A549 (cell line): Measurements from ENCODE around the gene ARHGAP30. TPM values are rescaled to one million over a fixed set of nuclear protein-coding genes. Genes with fewer than 3 reads are reported as not detected.

ENCODE experiments used
- ATAC-seq, 2 experiments: fragments of 200-7000 bp in 1 of 2; fragments of >200 bp in 1 of 2; cut with Nextera tagmentation in 1 of 2; cut with Tn5 transposase in 1 of 2; 3 replicates each; pipeline versions ENCODE4 v1.8.0 to v1.9.1; 2018 to 2020; ENCODE audit warnings: mild to moderate bottlenecking in 1 of 2, moderate library complexity in 1 of 2
- CTCF ChIA-PET: fragments of 300-600 bp; sonication (Branson Sonifier 250); formaldehyde crosslinking; extraction: SDS; loops from one replicate; lab custom pipeline; 2021; ENCODE audit warnings: antibody characterized with exemption, inconsistent platforms; lab: Yijun Ruan, JAX
- POLR2A ChIA-PET: fragments of 350-600 bp; formaldehyde crosslinking; extraction: SDS; loops from one replicate; lab custom pipeline; 2021; ENCODE audit warnings: antibody characterized with exemption, inconsistent platforms; lab: Yijun Ruan, JAX
- DNase-seq, 2 experiments: peaks; one replicate each; pipeline versions ENCODE4 v3.0.0 to v3.0.0-alpha.2; 2011 to 2016; ENCODE audit warnings: low read depth in 1 of 2, low spot score in 1 of 2
- FAIRE-seq: peaks from 2 replicates; lab custom pipeline; 2011; peaks lifted over from hg19 to GRCh38; lab: Jason Lieb, UNC
- H3K27ac ChIP-seq, 2 experiments: fragments of >200 bp; sonication (Bioruptor Twin); formaldehyde crosslinking; 3 replicates each; pipeline ENCODE4 v1.5.1; 2016 to 2017
- H3K4me1 ChIP-seq: fragments of >200 bp; sonication (Bioruptor Twin); formaldehyde crosslinking; 3 replicates; pipeline ENCODE4 v1.6.1; 2016
- H3K4me2 ChIP-seq: fragments of >200 bp; sonication (Bioruptor Twin); formaldehyde crosslinking; 3 replicates; pipeline ENCODE4 v1.6.1; 2016
- H3K4me3 ChIP-seq: fragments of >200 bp; sonication (Bioruptor Twin); formaldehyde crosslinking; 3 replicates; pipeline ENCODE4 v1.5.1; 2016
- H3K9me3 ChIP-seq: fragments of >200 bp; sonication (Bioruptor Twin); formaldehyde crosslinking; 3 replicates; pipeline ENCODE4 v1.6.1; 2016
- BHLHE40 ChIP-seq: IDR thresholded peaks from 2 replicates; pipeline ENCODE4 v1.6.1; 2012; ENCODE audit warnings: low read depth, low read length, inconsistent platforms
- EHMT2 ChIP-seq: fragments of 200-600 bp; sonication (generic); IDR thresholded peaks from 2 replicates; pipeline ENCODE4 v1.6.1; 2016; ENCODE audit warnings: antibody characterized with exemption, low read depth, mild to moderate bottlenecking, moderate library complexity
- ESRRA ChIP-seq: fragments of 150-350 bp; IDR thresholded peaks from 2 replicates; pipeline ENCODE4 v1.6.1; 2014; ENCODE audit warnings: mild to moderate bottlenecking, low read length, borderline replicate concordance
- FOSB ChIP-seq: fragments of 250-450 bp; sonication (Bioruptor Pico); IDR thresholded peaks from 2 replicates; pipeline ENCODE4 v1.5.0; 2020; ENCODE audit warnings: mild to moderate bottlenecking, moderate library complexity
- FOSL2 ChIP-seq, 2 experiments: fragments of 450-650 bp in 1 of 2; fragments of >200 bp in 1 of 2; sonication (Bioruptor Twin) in 1 of 2; formaldehyde crosslinking; IDR thresholded peaks; 2 replicates each; pipeline versions ENCODE4 v1.5.0 to v1.6.1; 2016 to 2020; ENCODE audit warnings: mild to moderate bottlenecking in 1 of 2, moderate library complexity in 1 of 2
- GATA3 ChIP-seq: IDR thresholded peaks from 2 replicates; pipeline ENCODE4 v1.6.1; 2012; ENCODE audit warnings: borderline replicate concordance
- KDM1A ChIP-seq: fragments of 200-600 bp; sonication (generic); IDR thresholded peaks from 2 replicates; pipeline ENCODE4 v1.6.1; 2016; ENCODE audit warnings: low read depth, mild to moderate bottlenecking
- MAZ ChIP-seq: fragments of 150-350 bp; IDR thresholded peaks from 2 replicates; pipeline ENCODE4 v1.6.1; 2014; ENCODE audit warnings: antibody characterized with exemption, low read depth, low read length, borderline replicate concordance
- MYC ChIP-seq: IDR thresholded peaks from 2 replicates; pipeline ENCODE4 v1.6.1; 2012; ENCODE audit warnings: mild to moderate bottlenecking, inconsistent platforms, low read length, improper control_type of control experiment, borderline replicate concordance
- POLR2A ChIP-seq: IDR thresholded peaks from 2 replicates; pipeline ENCODE4 v1.6.1; 2012; ENCODE audit warnings: mild to moderate bottlenecking, low read length
- RCOR1 ChIP-seq: fragments of 150-350 bp; IDR thresholded peaks from 2 replicates; pipeline ENCODE4 v1.6.1; 2014; ENCODE audit warnings: antibody characterized with exemption, low read length, low read depth
- TFCP2L1 ChIP-seq: fragments of 250-450 bp; sonication (Bioruptor Pico); IDR thresholded peaks from 2 replicates; pipeline ENCODE4 v1.5.0; 2021; ENCODE audit warnings: mild to moderate bottlenecking
- ZSCAN20 ChIP-seq: fragments of 250-450 bp; sonication (Bioruptor Pico); IDR thresholded peaks from 2 replicates; pipeline ENCODE4 v1.8.0; 2022; ENCODE audit warnings: mild to moderate bottlenecking, moderate library complexity
- WGBS: methylation state at CpG from one replicate; pipeline ENCODE4 v1.1.6; 2017; ENCODE audit errors: missing lambda C conversion rate; 5-methylcytosine and 5-hydroxymethylcytosine counted together
- polyA plus RNA-seq, 4 experiments: library from polyadenylated mRNA; depleted of rRNA in 3 of 4; stranded (reverse); fragments of >200 nt; fragmentation: RNase III in 1 of 4; extraction: RNeasy Plus Mini Kit Qiagen cat#74134 plus additional on column Dnase treatment in 1 of 4; gene quantifications; 2 replicates in 3 of 4; 3 replicates in 1 of 4; pipeline ENCODE4 v1.2.3, GENCODE V29; 2011 to 2017
- TF ChIP-seq, protein P1 (sequence below): fragments of 250-450 bp; sonication (Bioruptor Pico); IDR thresholded peaks from 2 replicates; pipeline ENCODE4 v1.5.0; 2020; ENCODE audit warnings: low read depth, mild to moderate bottlenecking, moderate library complexity
- TF ChIP-seq, protein P2 (sequence below): fragments of 150-350 bp; IDR thresholded peaks from 2 replicates; pipeline ENCODE4 v1.6.1; 2014; ENCODE audit warnings: low read depth, mild to moderate bottlenecking, low read length
- TF ChIP-seq, protein P3 (sequence below): fragments of >200 bp; sonication (Bioruptor Twin); formaldehyde crosslinking; IDR thresholded peaks from 2 replicates; pipeline ENCODE4 v1.6.1; 2016
- TF ChIP-seq, protein P4 (sequence below): fragments of 250-450 bp; sonication (Bioruptor Pico); IDR thresholded peaks from 2 replicates; pipeline ENCODE4 v1.5.0; 2021; ENCODE audit warnings: mild to moderate bottlenecking, moderate library complexity, borderline replicate concordance
- TF ChIP-seq, protein P5 (sequence below): fragments of >200 bp; sonication (Bioruptor Twin); formaldehyde crosslinking; IDR thresholded peaks from 3 replicates; pipeline ENCODE4 v1.5.1; 2016
- TF ChIP-seq, protein P6 (sequence below): IDR thresholded peaks from 2 replicates; pipeline ENCODE4 v1.6.1; 2012; ENCODE audit warnings: low read depth, borderline replicate concordance

ARHGAP30 gene
- polyA plus RNA-seq, 2 of the 4 experiments (the other 2 are of a cell fraction), result 0.06 to 0.13 TPM

DNA sequence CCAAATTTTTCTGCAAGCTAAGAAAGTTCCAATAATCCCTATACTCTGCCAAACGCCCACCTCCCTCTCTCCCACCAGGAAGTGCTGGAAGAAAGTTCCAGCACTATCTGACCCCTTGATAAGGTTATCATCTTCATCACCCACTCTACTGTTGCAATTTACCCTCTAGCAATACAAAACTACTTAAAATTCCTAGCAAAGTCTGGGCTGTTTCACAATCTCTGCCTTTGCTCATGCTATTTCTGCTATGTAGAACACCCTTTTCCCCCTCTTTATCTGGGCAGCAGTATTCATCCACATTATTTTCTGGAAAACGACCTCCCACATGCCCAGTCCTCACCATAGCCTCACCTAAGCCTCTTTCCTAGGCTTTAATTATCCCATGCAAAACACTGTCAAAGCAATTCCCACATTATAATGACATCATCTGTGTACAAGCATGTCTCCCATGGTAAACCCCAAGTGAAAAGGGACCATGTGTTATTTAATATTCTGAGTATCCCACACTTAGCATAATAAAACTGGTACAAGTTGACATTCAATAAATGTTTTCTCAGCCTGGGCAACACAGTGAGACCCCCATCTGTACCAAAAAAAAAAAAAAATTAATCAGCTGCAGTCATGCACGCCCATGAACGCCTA, 60.7 kb downstream of the ARHGAP30 start (continued):
- TF ChIP-seq FOSL2 (IDR thresholded peaks at IDR 0.05) (no peak), FOSL2 (CRISPR knock-in tag; IDR thresholded peaks at IDR 0.05) (no peak), FOSB (no peak)

DNA sequence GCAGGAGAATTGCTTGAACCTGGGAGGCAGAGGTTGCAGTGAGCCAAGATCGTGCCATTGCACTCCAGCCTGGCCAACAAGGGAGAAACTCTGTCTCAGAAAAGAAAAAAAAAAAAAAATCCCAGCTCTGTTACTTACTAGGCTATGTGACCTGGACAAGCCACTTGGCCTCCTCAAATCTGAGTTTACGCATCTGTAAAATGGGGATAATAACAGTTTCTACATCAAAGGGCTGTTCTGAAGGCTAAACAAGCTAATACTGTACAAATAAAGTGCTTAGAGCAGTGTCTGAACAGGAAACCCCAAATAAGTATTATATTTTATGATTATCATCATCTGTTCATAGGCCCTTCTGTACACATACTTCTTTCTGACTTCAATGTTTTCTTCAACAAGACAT, 62.3 kb downstream of the ARHGAP30 start:
- CTCF ChIA-PET, result interaction anchor here (0.7 to 3.3 kb wide), 4 partner anchors 9 to 65 kb away, joined by 3 to 16 read pairs (median 5); no protein-coding TSS in a partner anchor
- no peak for FAIRE-seq
- WGBS, result 96% methylated on average over 2 of the region's 2 CpGs

DNA sequence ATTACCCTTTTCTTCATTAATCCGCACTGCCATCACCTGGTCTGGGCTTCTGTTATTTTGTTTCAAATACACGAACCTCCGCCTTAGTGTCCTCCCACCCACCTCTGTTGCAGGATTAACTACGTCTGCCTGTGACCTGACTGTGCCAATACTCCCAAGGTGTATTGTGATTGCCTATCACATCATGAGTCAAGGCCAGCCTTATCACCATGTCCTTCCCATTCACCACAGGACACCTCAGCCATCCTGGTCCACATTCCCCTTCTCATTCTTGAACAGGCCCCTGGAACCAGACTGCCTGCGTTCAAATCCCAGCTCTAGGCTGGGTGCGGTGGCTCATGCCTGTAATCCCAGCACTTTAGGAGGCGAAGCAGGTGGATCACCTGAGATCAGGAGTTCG, 63.1 kb downstream of the ARHGAP30 start:
- peak overlapping the region in 1 of 2 experiments; percentile 19; a peak in 1 of 6 replicates for H3K27ac ChIP-seq
- ChIA-PET CTCF (interaction anchor here (1.1 to 4.0 kb wide), 4 partner anchors 8 to 91 kb away, joined by 3 to 22 read pairs (median 12); no protein-coding TSS in a partner anchor), POLR2A (no interaction called here)
- no peak for DNase-seq
- H3K4me3 ChIP-seq, result no peak overlapping the region
- TF ChIP-seq TFCP2L1 (CRISPR knock-in tag), result no peak
- TF ChIP-seq, protein P1, sequence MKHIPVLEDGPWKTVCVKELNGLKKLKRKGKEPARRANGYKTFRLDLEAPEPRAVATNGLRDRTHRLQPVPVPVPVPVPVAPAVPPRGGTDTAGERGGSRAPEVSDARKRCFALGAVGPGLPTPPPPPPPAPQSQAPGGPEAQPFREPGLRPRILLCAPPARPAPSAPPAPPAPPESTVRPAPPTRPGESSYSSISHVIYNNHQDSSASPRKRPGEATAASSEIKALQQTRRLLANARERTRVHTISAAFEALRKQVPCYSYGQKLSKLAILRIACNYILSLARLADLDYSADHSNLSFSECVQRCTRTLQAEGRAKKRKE (CRISPR knock-in tag), result no peak
- no peak for TF ChIP-seq POLR2A
- no peak for TF ChIP-seq MAZ
- TF ChIP-seq KDM1A, result no peak
- TF ChIP-seq ZSCAN20 (CRISPR knock-in tag), result no peak
- no peak for TF ChIP-seq RCOR1
- TF ChIP-seq, protein P2, sequence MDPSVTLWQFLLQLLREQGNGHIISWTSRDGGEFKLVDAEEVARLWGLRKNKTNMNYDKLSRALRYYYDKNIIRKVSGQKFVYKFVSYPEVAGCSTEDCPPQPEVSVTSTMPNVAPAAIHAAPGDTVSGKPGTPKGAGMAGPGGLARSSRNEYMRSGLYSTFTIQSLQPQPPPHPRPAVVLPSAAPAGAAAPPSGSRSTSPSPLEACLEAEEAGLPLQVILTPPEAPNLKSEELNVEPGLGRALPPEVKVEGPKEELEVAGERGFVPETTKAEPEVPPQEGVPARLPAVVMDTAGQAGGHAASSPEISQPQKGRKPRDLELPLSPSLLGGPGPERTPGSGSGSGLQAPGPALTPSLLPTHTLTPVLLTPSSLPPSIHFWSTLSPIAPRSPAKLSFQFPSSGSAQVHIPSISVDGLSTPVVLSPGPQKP, result no peak
- no peak for TF ChIP-seq EHMT2
- TF ChIP-seq, all 56 proteins: peak for 0
- ATAC-seq (no peak), FAIRE-seq (no peak)
- 90% methylated on average over 8 of the region's 8 CpGs for WGBS
- Histone ChIP-seq H3K4me2 (no peak overlapping the region), H3K9me3 (no peaks in the 10 kb centered on the region), H3K4me1 (peaks cover 18% of the 10 kb centered on the region)

More for the DNA sequence above, 62.3 kb downstream of the ARHGAP30 start:
- no peak for TF ChIP-seq ZSCAN20 (CRISPR knock-in tag)
- TF ChIP-seq, protein P3, sequence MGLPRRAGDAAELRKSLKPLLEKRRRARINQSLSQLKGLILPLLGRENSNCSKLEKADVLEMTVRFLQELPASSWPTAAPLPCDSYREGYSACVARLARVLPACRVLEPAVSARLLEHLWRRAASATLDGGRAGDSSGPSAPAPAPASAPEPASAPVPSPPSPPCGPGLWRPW, result no peak
- TF ChIP-seq EHMT2, result no peak
- TF ChIP-seq RCOR1, result no peak
- no peak for TF ChIP-seq POLR2A
- TF ChIP-seq BHLHE40, result no peak
- TF ChIP-seq MYC, result no peak
- TF ChIP-seq, protein P4, sequence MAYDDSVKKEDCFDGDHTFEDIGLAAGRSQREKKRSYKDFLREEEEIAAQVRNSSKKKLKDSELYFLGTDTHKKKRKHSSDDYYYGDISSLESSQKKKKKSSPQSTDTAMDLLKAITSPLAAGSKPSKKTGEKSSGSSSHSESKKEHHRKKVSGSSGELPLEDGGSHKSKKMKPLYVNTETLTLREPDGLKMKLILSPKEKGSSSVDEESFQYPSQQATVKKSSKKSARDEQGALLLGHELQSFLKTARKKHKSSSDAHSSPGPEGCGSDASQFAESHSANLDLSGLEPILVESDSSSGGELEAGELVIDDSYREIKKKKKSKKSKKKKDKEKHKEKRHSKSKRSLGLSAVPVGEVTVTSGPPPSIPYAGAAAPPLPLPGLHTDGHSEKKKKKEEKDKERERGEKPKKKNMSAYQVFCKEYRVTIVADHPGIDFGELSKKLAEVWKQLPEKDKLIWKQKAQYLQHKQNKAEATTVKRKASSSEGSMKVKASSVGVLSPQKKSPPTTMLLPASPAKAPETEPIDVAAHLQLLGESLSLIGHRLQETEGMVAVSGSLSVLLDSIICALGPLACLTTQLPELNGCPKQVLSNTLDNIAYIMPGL (CRISPR knock-in tag), result no peak
- TF ChIP-seq ESRRA, result no peak
- TF ChIP-seq, protein P5, sequence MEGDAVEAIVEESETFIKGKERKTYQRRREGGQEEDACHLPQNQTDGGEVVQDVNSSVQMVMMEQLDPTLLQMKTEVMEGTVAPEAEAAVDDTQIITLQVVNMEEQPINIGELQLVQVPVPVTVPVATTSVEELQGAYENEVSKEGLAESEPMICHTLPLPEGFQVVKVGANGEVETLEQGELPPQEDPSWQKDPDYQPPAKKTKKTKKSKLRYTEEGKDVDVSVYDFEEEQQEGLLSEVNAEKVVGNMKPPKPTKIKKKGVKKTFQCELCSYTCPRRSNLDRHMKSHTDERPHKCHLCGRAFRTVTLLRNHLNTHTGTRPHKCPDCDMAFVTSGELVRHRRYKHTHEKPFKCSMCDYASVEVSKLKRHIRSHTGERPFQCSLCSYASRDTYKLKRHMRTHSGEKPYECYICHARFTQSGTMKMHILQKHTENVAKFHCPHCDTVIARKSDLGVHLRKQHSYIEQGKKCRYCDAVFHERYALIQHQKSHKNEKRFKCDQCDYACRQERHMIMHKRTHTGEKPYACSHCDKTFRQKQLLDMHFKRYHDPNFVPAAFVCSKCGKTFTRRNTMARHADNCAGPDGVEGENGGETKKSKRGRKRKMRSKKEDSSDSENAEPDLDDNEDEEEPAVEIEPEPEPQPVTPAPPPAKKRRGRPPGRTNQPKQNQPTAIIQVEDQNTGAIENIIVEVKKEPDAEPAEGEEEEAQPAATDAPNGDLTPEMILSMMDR, result no peak
- no peak for TF ChIP-seq GATA3
- TF ChIP-seq, protein P6, sequence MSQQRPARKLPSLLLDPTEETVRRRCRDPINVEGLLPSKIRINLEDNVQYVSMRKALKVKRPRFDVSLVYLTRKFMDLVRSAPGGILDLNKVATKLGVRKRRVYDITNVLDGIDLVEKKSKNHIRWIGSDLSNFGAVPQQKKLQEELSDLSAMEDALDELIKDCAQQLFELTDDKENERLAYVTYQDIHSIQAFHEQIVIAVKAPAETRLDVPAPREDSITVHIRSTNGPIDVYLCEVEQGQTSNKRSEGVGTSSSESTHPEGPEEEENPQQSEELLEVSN, result no peak
- Histone ChIP-seq H3K4me3 (no peak overlapping the region), H3K9me3 (no peaks in the 10 kb centered on the region), H3K27ac (peak overlapping the region in 1 of 2 experiments; percentile 65; a peak in 1 of 6 replicates), H3K4me2 (no peak overlapping the region), H3K4me1 (peaks cover 25% of the 10 kb centered on the region)
- DNase-seq, result no peak
- no peak for ATAC-seq
- POLR2A ChIA-PET, result interaction anchor here (0.7 kb wide), 1 partner anchor 137 kb away, joined by 3 read pairs; no protein-coding TSS in a partner anchor
